ENCODE measurements around the gene IL4. TPM values are rescaled to one million over a fixed set of nuclear protein-coding genes. Genes with fewer than 3 reads are reported as not detected.
A peak's percentile ranks its signal among the peaks of the same experiment; 100 is the strongest.

The IL4 gene
- total RNA-seq, 1 experiment from 2014 or later, result not detected

GRCh38 chr5:132671000-132671399 is 2.8 kb upstream of the IL4 start:
- Histone ChIP-seq H2AFZ (no peak overlapping the region), H3F3A (ENCODE audit: insufficient read depth, low read depth) (no peaks in the 10 kb centered on the region), H3K79me2 (ENCODE audit: low read depth) (no peaks in the 10 kb centered on the region), H3K4me1 (replicated peaks; ENCODE audit: insufficient read depth) (no peaks in the 10 kb centered on the region; the same call in 1 of the 2 replicates), H3K4me3 (no peak overlapping the region), H3K9me3 (ENCODE audit: insufficient read depth, low read depth) (no peaks in the 10 kb centered on the region), H3K36me3 (ENCODE audit: low read depth) (no peaks in the 10 kb centered on the region), H3K4me2 (no peak overlapping the region), H3K27me3 (ENCODE audit: insufficient read depth, low read depth) (no peaks in the 10 kb centered on the region), H4K20me1 (ENCODE audit: insufficient read depth) (no peaks in the 10 kb centered on the region), H3K9me2 (ENCODE audit: insufficient read depth) (no peaks in the 10 kb centered on the region), H3K27ac (no peak overlapping the region)
- ChIA-PET CTCF (no interaction called here), POLR2A (ENCODE audit: unreplicated experiment) (no interaction called here)
- intact Hi-C loops (cut with micrococcal nuclease; ENCODE audit: unreplicated experiment), result loop anchor here (10.0 kb wide), 1 partner anchor 256 kb away; no protein-coding TSS in a partner anchor
- DNase-seq, result no peak
- no peak for TF ChIP-seq CTCF (conservative IDR thresholded peaks at IDR 0.05)
- TF ChIP-seq EZH2 (IDR thresholded peaks at IDR 0.05; ENCODE audit: low read depth), result no peak
- no TSS peak for BruUV-seq (replicated peaks)

- no peaks in the 10 kb centered on the region for H3K79me2 ChIP-seq (ENCODE audit: low read depth)
- no TSS peak for BruUV-seq (replicated peaks)
- H3K4me3 ChIP-seq, result no peak overlapping the region
- POLR2A ChIA-PET (ENCODE audit: unreplicated experiment), result no interaction called here
- peaks cover 12% of the 10 kb centered on the region; the same call in 1 of the 2 replicates for H3F3A ChIP-seq (ENCODE audit: insufficient read depth, low read depth)
- intact Hi-C loops (cut with micrococcal nuclease; ENCODE audit: unreplicated experiment), result loop anchor here (10.0 kb wide), 1 partner anchor 259 kb away; no protein-coding TSS in a partner anchor
- CTCF ChIA-PET, result no interaction called here
- TF ChIP-seq EZH2 (IDR thresholded peaks at IDR 0.05; ENCODE audit: low read depth) (no peak), CTCF (conservative IDR thresholded peaks at IDR 0.05) (no peak)
- H4K20me1 ChIP-seq (ENCODE audit: insufficient read depth), result no peaks in the 10 kb centered on the region
- peaks cover 11% of the 10 kb centered on the region for H3K4me1 ChIP-seq (replicated peaks; ENCODE audit: insufficient read depth)
- no peaks in the 10 kb centered on the region for H3K27me3 ChIP-seq (ENCODE audit: insufficient read depth, low read depth)
- H2AFZ ChIP-seq, result no peak overlapping the region
- no peak overlapping the region for H3K27ac ChIP-seq
- no peaks in the 10 kb centered on the region for H3K9me2 ChIP-seq (ENCODE audit: insufficient read depth)
- H3K4me2 ChIP-seq, result no peak overlapping the region
- no peak for DNase-seq
- H3K36me3 ChIP-seq (ENCODE audit: low read depth), result no peaks in the 10 kb centered on the region
- H3K9me3 ChIP-seq (ENCODE audit: insufficient read depth, low read depth), result no peaks in the 10 kb centered on the region
These were observed 301 bp upstream of the IL4 start for GRCh38 chr5:132673488-132673887.

- no peak overlapping the region for H3K4me3 ChIP-seq
- intact Hi-C loops (cut with micrococcal nuclease; ENCODE audit: unreplicated experiment), result loop anchor here (5.0 to 10.0 kb wide), 2 partner anchors 192 to 260 kb away; partner anchors contain the start of genes GDF9 and UQCRQ
These were observed 1.1 kb downstream of the IL4 start for GRCh38 chr5:132674671-132675506.

More at GRCh38 chr5:132674671-132675506, 1.1 kb downstream of the IL4 start:
- Histone ChIP-seq H3K27ac (no peak overlapping the region), H3F3A (ENCODE audit: insufficient read depth, low read depth) (peaks cover 12% of the 10 kb centered on the region; the same call in 1 of the 2 replicates), H3K36me3 (ENCODE audit: low read depth) (no peaks in the 10 kb centered on the region), H3K9me3 (ENCODE audit: insufficient read depth, low read depth) (no peaks in the 10 kb centered on the region), H4K20me1 (ENCODE audit: insufficient read depth) (no peaks in the 10 kb centered on the region), H3K9me2 (ENCODE audit: insufficient read depth) (no peaks in the 10 kb centered on the region), H3K4me1 (replicated peaks; ENCODE audit: insufficient read depth) (peaks cover 11% of the 10 kb centered on the region), H3K79me2 (ENCODE audit: low read depth) (no peaks in the 10 kb centered on the region), H2AFZ (no peak overlapping the region), H3K27me3 (ENCODE audit: insufficient read depth, low read depth) (no peaks in the 10 kb centered on the region), H3K4me2 (no peak overlapping the region)
- ChIA-PET CTCF (no interaction called here), POLR2A (ENCODE audit: unreplicated experiment) (interaction anchor here (0.6 to 0.7 kb wide), 2 partner anchors 101 to 211 kb away, joined by 4 to 6 read pairs; no protein-coding TSS in a partner anchor)
- no TSS peak for BruUV-seq (replicated peaks)
- peak; percentile 42 to 81 for DNase-seq
- TF ChIP-seq CTCF (conservative IDR thresholded peaks at IDR 0.05) (no peak), EZH2 (IDR thresholded peaks at IDR 0.05; ENCODE audit: low read depth) (no peak)

Data from PC-9 (cell line).